Lower leg skin (tissue), 3 donors: ENCODE measurements around the gene RGMB.

Experiments used
- POLR2A ChIP-seq, 2 donors: fragments of 450-650 bp; IDR thresholded peaks; one replicate each; pipeline ENCODE4 v1.6.1; 2016 to 2017; ENCODE audit warnings: antibody characterized with exemption in 2 of 2, mild to moderate bottlenecking in 1 of 2, moderate library complexity in 1 of 2
- TF ChIP-seq, protein P1 (sequence below), 3 donors: fragments of 450-650 bp; IDR thresholded peaks; one replicate each; pipeline ENCODE4 v1.5.1; 2016; ENCODE audit warnings: antibody characterized with exemption in 3 of 3, mild to moderate bottlenecking in 3 of 3, moderate library complexity in 2 of 3

DNA sequence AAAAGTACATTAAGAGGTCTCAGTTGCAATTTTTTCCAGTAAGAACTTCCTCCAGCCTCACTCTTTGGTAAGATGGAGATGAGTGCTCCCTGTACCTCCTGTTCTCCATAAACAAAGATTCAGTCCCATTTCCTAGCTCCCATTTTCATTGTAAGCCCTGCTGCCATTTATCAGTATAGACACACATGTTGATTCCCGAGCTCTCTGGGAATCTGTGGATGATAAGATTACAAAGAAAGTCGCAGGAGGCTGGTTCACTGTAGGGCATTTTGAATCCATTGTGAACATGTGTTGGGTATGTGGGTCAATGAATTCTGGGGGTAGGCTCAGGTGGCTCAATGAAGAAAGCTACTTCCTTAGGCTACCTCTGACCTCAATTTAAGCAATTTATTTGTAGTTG, 36.7 kb downstream of the RGMB start:
- TF ChIP-seq, protein P1, sequence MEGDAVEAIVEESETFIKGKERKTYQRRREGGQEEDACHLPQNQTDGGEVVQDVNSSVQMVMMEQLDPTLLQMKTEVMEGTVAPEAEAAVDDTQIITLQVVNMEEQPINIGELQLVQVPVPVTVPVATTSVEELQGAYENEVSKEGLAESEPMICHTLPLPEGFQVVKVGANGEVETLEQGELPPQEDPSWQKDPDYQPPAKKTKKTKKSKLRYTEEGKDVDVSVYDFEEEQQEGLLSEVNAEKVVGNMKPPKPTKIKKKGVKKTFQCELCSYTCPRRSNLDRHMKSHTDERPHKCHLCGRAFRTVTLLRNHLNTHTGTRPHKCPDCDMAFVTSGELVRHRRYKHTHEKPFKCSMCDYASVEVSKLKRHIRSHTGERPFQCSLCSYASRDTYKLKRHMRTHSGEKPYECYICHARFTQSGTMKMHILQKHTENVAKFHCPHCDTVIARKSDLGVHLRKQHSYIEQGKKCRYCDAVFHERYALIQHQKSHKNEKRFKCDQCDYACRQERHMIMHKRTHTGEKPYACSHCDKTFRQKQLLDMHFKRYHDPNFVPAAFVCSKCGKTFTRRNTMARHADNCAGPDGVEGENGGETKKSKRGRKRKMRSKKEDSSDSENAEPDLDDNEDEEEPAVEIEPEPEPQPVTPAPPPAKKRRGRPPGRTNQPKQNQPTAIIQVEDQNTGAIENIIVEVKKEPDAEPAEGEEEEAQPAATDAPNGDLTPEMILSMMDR (IDR thresholded peaks at IDR 0.05): no peak
- TF ChIP-seq POLR2A (IDR thresholded peaks at IDR 0.05): no peak
